HEK293T (cell line): ENCODE results near the gene NUDT22.

ENCODE experiments used
- FOXA1 ChIP-seq: fragments of 450-650 bp; IDR thresholded peaks from 2 replicates; pipeline ENCODE4 v1.6.1; 2016; ENCODE audit warnings: mild to moderate bottlenecking
- NFRKB ChIP-seq: fragments of 450-650 bp; IDR thresholded peaks from 2 replicates; pipeline ENCODE4 v1.6.1; 2016; ENCODE audit warnings: mild to moderate bottlenecking, moderate library complexity
- SP1 ChIP-seq: fragments of 450-650 bp; IDR thresholded peaks from 2 replicates; pipeline ENCODE4 v1.6.1; 2017
- SUZ12 ChIP-seq: fragments of 450-650 bp; IDR thresholded peaks from 2 replicates; pipeline ENCODE4 v1.6.1; 2016; ENCODE audit warnings: mild to moderate bottlenecking

DNA sequence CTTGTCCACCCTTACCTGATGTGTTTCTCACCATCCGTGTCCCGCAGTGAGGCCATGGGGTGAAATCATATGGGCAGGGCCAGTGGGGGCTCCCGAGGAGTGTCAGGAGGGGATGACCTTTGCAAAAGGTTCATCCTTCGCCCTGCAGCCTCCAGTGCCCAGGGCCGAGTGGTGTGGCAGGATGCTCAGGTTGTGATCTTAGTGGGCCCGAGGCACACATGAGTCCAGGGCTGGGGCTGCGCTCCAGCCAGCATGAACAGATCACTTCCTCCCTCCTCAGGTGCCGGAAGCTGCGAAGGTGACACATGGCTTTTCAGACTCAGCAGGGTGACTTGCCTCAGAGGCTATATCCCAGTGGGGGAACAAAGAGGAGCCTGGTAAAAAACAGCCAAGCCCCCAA is 12.0 kb downstream of the NUDT22 start:
- TF ChIP-seq SP1: no peak
- no peak for TF ChIP-seq NFRKB
- no peak for TF ChIP-seq SUZ12
- no peak for TF ChIP-seq FOXA1
